Measurements from ENCODE around the gene CLK4.
"Not testable (repeated sequence)": the region's sequence is repeated elsewhere in the genome, so short reads cannot be mapped to it uniquely, and the experiment has no call there.

CLK4 gene

GRCh38 chr5:178590141-178590923, 36.5 kb downstream of the CLK4 start, which contains the start of gene COL23A1:
Gene COL23A1, minus strand, starts transcription at chr5:178590393.
- DNase-seq (ENCODE audit: low read depth, low spot score): peak; percentile 53
- H3K4me3 ChIP-seq (ENCODE audit: low read depth, low read length): peak within 1 kb of the TSS; percentile 17
- in situ Hi-C loops (cut with HindIII; ENCODE audit: low sequenced_read_pairs): no loop called here
- TF ChIP-seq CTCF (IDR thresholded peaks at IDR 0.05; ENCODE audit: low read depth, low read length): peak; percentile 86

GRCh38 chr5:178589180-178590140, 37.4 kb downstream of the CLK4 start:
- no peak for DNase-seq (ENCODE audit: low read depth, low spot score)
- in situ Hi-C loops (cut with HindIII; ENCODE audit: low sequenced_read_pairs): no loop called here
- peak; percentile 10 for TF ChIP-seq CTCF (IDR thresholded peaks at IDR 0.05; ENCODE audit: low read depth, low read length)
- no peak overlapping the region for H3K4me3 ChIP-seq (ENCODE audit: low read depth, low read length)

GRCh38 chr5:178588769-178589168, 38.1 kb downstream of the CLK4 start:
- DNase-seq (ENCODE audit: low read depth, low spot score): no peak
- in situ Hi-C loops (cut with HindIII; ENCODE audit: low sequenced_read_pairs): no loop called here
- no peak overlapping the region for H3K4me3 ChIP-seq (ENCODE audit: low read depth, low read length)
- TF ChIP-seq CTCF (IDR thresholded peaks at IDR 0.05; ENCODE audit: low read depth, low read length): no peak

- no peak for DNase-seq (ENCODE audit: low read depth, low spot score)
- no peak overlapping the region for H3K4me3 ChIP-seq (ENCODE audit: low read depth, low read length)
- in situ Hi-C loops (cut with HindIII; ENCODE audit: low sequenced_read_pairs): no loop called here
- TF ChIP-seq CTCF (IDR thresholded peaks at IDR 0.05; ENCODE audit: low read depth, low read length): no peak
These were observed 38.9 kb downstream of the CLK4 start for GRCh38 chr5:178587763-178588611.

GRCh38 chr5:178586396-178586795, 40.5 kb downstream of the CLK4 start:
- TF ChIP-seq CTCF (IDR thresholded peaks at IDR 0.05; ENCODE audit: low read depth, low read length): no peak
- DNase-seq (ENCODE audit: low read depth, low spot score): no peak
- H3K4me3 ChIP-seq (ENCODE audit: low read depth, low read length): no peak overlapping the region
- in situ Hi-C loops (cut with HindIII; ENCODE audit: low sequenced_read_pairs): no loop called here

GRCh38 chr5:178585421-178585820, 41.4 kb downstream of the CLK4 start:
- DNase-seq (ENCODE audit: low read depth, low spot score); H3K4me3 ChIP-seq (ENCODE audit: low read depth, low read length): not testable (repeated sequence)

More at GRCh38 chr5:178585421-178585820, 41.4 kb downstream of the CLK4 start:
- in situ Hi-C loops (cut with HindIII; ENCODE audit: low sequenced_read_pairs): not testable (repeated sequence)

All from astrocyte of the spinal cord (primary cell).